Measurements from ENCODE around the gene AK4. TPM values are rescaled to one million over a fixed set of nuclear protein-coding genes. Genes with fewer than 3 reads are reported as not detected.

The AK4 gene
- total and polyA plus RNA-seq, 8 donors: 1.9 to 8.7 (median 3.3) TPM

DNA sequence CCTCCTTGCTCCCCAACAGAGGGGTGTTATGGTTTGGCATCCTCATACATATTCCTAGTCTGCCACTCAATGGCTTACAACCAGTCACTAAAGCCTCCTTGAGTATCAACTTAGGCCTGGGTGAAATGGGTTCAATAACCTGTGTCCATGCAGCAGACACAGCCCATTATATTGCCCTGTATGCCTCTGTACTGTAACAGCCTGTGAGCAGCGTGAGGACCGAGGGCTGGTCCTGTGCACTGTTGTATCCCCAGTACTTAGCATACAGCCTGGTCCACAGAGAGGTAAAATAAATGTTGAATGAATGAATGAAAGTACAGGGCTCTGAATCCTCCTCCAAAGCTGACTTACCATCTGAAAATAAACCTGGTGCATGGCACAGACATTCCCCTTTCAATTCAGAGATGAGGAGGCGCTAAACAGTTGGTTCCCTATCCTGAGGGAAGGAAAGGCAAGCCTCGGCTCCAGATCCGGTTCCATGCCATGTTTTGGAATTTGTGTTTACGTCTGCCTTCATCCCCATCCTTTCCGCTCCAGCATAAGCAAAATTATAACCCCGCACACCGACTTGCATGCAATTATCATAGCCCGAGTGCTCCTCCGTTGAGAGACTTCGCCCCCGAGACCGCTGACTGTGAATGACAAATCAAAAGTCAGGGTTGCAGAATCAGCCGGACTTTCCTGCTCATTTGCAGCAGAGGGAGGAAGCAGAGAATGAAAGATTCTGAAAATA is 116.4 kb downstream of the AK4 start:
- intact Hi-C loops (cut with DNase I): no loop called here
- TF ChIP-seq, protein P1, sequence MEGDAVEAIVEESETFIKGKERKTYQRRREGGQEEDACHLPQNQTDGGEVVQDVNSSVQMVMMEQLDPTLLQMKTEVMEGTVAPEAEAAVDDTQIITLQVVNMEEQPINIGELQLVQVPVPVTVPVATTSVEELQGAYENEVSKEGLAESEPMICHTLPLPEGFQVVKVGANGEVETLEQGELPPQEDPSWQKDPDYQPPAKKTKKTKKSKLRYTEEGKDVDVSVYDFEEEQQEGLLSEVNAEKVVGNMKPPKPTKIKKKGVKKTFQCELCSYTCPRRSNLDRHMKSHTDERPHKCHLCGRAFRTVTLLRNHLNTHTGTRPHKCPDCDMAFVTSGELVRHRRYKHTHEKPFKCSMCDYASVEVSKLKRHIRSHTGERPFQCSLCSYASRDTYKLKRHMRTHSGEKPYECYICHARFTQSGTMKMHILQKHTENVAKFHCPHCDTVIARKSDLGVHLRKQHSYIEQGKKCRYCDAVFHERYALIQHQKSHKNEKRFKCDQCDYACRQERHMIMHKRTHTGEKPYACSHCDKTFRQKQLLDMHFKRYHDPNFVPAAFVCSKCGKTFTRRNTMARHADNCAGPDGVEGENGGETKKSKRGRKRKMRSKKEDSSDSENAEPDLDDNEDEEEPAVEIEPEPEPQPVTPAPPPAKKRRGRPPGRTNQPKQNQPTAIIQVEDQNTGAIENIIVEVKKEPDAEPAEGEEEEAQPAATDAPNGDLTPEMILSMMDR (IDR thresholded peaks at IDR 0.05): no peak
- Histone ChIP-seq H3K4me1 (peaks cover 3 to 18% of the 10 kb centered on the region in 2 donors), H3K4me3 (peak overlapping the region; percentile 5 to 7), H3K9me3 (no peaks in the 10 kb centered on the region), H3K27ac (no peak overlapping the region), H3K36me3 (no peaks in the 10 kb centered on the region), H3K27me3 (peaks cover 0 to 32% of the 10 kb centered on the region in 2 donors)
- ATAC-seq (peak; percentile 45), DNase-seq (peak in 1 of 4 donors; percentile 33)

DNA sequence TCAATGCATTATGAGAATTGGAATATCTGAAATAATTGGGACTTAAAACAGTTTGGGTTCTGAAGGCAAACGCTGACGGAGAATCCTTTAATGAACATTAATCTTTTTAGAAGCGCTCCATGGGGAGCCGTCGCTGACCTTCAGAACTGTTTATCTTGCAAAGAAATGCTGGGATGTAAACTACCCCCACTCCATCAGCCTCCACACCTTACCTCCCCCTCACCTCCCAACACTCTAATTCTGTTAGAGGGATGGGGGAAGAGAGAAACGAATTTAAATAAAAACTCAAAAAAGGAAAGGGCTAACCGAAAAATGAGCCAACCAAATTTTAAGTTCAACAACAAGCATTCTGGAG is 117.3 kb downstream of the AK4 start:
- no peak for ATAC-seq
- Histone ChIP-seq H3K9me3 (no peaks in the 10 kb centered on the region), H3K4me1 (peaks cover 3 to 18% of the 10 kb centered on the region in 2 donors), H3K4me3 (peak overlapping the region; percentile 32 to 38), H3K27me3 (peaks cover 0 to 32% of the 10 kb centered on the region in 2 donors), H3K36me3 (no peaks in the 10 kb centered on the region), H3K27ac (no peak overlapping the region)
- intact Hi-C loops (cut with DNase I): no loop called here
- TF ChIP-seq, protein P1 (IDR thresholded peaks at IDR 0.05): no peak
- DNase-seq: no peak

DNA sequence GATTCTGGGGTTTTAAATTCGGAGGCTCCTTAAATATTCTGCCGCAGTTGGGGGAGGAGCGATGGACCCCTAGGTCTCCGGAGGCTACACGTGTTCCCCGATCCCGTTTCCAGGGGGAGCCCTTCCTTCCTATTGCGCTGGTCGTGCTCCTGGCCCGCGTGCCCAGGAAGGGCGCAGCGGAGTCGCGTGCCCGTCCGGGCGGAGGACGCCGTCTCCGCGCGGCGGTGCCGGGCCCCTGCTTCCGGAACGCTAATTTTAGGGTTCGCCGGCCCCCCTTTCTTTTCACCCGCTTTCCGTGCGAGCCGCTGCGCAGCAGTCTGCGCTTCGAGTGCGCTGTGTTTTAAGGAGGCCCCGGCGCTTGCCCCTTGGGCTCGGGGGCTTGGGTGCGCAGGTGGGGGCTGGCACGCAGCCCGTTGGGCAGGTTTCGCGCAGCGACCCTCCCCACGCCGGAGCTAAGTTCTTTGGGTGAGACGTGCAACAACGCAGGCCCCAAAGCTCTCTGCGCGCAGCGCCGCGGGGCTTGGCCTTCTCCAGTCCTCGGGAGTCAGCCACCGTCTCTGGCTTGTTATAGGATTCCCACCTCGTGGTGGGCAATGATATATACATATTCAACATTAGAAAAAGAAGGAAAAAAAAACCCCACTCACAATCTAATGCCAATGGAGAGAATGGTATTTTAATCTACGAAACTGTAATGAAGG is 117.8 kb downstream of the AK4 start:
- Histone ChIP-seq H3K4me1 (peaks cover 3 to 18% of the 10 kb centered on the region in 2 donors), H3K4me3 (peak overlapping the region; percentile 32 to 38), H3K27me3 (peaks cover 0 to 32% of the 10 kb centered on the region in 2 donors), H3K9me3 (no peaks in the 10 kb centered on the region), H3K27ac (no peak overlapping the region), H3K36me3 (no peaks in the 10 kb centered on the region)
- TF ChIP-seq, protein P1 (IDR thresholded peaks at IDR 0.05): no peak
- intact Hi-C loops (cut with DNase I): no loop called here
- DNase-seq (peak in 3 of 4 donors; percentile 36 to 80 (median 64)), ATAC-seq (peak; percentile 84)

DNA sequence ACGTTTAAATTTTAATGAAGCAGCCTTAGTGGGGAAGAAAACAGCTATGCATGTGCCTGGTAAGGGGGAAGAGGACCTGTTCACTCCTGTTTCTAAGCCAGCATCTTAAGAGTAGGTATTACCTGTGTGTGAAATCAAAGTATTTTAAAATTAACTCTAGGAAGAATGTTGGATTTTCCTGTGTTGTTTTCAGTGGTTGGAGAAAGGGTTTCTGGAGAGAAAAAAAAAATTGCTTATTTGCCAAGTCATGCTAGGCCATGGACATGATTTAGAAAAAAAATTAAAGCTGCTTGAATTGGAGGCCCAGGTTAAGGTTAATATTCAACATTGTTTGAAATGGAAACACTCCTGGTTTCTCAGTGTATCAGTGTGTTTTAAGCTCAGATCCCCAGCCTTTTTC is 118.5 kb downstream of the AK4 start:
- intact Hi-C loops (cut with DNase I): no loop called here
- Histone ChIP-seq H3K27me3 (peaks cover 0 to 32% of the 10 kb centered on the region in 2 donors), H3K36me3 (no peaks in the 10 kb centered on the region), H3K9me3 (no peaks in the 10 kb centered on the region), H3K4me3 (no peak overlapping the region), H3K4me1 (peaks cover 3 to 18% of the 10 kb centered on the region in 2 donors), H3K27ac (no peak overlapping the region)
- no peak for DNase-seq
- ATAC-seq: no peak
- TF ChIP-seq, protein P1 (IDR thresholded peaks at IDR 0.05): no peak

DNA sequence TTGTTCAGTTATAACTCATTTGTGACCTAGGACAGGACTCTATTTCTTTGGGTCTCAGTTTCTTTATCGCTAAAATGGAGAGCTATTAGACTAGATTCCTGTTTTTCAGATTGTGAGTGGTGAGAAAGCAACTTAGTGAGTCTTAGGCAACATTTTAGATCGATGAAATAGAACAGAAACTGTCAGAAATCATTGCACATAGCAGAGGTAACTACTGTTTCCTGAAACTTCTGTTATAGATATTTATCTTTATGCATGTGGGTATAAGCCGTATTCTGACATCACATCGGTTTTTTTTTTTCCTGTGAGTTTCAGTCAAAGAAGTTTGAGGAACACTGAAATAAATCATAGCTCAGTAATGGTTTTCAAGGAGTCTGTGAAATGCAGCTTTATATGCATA is 119.3 kb downstream of the AK4 start:
- H3K36me3 ChIP-seq: no peaks in the 10 kb centered on the region
- no peak overlapping the region for H3K4me3 ChIP-seq
- DNase-seq (no peak), ATAC-seq (no peak)
- no peak overlapping the region for H3K27ac ChIP-seq
- H3K27me3 ChIP-seq: peaks cover 0 to 32% of the 10 kb centered on the region in 2 donors
- TF ChIP-seq, protein P1 (IDR thresholded peaks at IDR 0.05): no peak
- H3K4me1 ChIP-seq: peaks cover 3 to 18% of the 10 kb centered on the region in 2 donors
- no peaks in the 10 kb centered on the region for H3K9me3 ChIP-seq
- intact Hi-C loops (cut with DNase I): no loop called here
